Urothelium cell line (cell line): ENCODE data around the gene COL2A1.

ENCODE experiments used
- DNase-seq: peaks from one replicate; pipeline ENCODE4 v3.0.0; 2011; ENCODE audit warnings: low spot score, mixed read lengths
- FAIRE-seq: peaks from 2 replicates; lab custom pipeline; 2011; peaks lifted over from hg19 to GRCh38; lab: Jason Lieb, UNC

Gene COL2A1

DNA sequence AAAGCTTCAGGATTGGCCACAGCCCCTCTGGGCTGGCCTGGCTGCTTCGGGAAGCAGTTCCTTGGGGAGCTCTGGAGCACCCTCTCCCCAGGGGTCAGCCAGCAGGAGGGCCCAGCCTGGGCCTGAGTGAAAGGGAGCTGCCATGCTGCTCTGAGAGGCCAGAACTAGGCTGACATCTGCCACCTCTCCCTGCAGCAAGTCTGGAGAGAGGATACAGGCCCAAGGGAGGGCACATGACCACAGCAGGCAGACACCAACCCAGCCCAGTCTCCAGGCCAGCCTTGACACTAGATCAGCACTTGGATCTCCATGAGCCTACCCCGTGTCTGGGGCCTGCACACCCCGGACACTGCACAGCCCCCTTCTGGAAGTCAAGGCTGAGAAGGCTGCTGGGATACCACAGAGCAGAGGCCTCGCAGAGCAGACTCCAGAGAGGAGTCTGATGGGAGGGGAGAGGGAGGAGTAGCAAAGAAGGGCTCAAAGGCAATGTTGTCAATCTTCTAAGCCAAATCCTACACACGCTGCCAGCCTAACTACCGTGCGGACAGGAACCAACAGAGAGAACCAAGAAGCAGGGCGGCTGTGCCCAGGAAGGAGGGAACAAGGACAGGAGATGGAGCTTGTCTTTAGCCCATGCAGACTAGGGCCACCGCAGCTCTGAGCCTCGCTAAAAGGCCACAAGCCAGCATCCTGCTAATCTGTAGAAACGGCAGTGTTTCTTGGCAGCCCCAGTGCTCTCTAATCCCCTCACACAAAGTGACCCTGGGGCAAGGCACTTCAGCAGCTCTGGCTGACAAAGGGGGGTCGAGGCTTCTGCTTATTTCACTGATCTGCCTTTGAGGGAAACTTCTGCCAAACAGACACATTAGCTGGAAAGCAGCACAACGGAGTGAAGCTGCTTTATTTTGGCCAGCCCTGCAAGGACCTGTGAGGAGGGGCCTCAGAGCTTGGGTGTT lies 12.9 kb downstream of the COL2A1 start:
- no peak for DNase-seq
- no peak for FAIRE-seq

GRCh38 chr12:47990351-47991105 lies 13.7 kb downstream of the COL2A1 start:
- FAIRE-seq = no peak

DNA sequence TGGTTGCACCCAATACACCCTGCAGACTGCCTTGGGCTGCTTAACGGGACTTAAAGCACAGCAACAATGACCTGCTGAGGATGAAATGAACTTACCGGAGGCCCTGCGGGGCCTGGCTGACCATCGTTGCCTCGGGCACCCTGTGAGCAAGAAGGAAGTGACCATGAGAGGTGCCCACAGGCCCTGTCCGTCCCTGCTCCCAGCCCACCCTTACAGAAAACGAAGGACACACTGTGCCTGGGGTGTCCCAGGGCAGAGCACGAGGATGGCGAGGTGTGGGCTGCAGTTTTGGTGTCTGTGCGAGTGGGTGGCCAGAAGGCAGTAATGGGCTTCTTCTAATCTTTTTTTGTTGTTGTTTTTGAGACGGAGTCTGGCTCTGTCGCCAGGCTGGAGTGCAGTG lies 14.6 kb downstream of the COL2A1 start:
- no peak for DNase-seq
- FAIRE-seq = no peak

More at GRCh38 chr12:47990351-47991105, 13.7 kb downstream of the COL2A1 start:
- DNase-seq = no peak

- no peak for DNase-seq
- FAIRE-seq = no peak
Observed at GRCh38 chr12:47989023-47989417, 15.3 kb downstream of the COL2A1 start.

- DNase-seq (peak; percentile 68), FAIRE-seq (no peak)
Observed at GRCh38 chr12:47988073-47989022, 15.9 kb downstream of the COL2A1 start.

GRCh38 chr12:47987411-47988072 lies 16.7 kb downstream of the COL2A1 start:
- DNase-seq (no peak), FAIRE-seq (no peak)

- no peak for FAIRE-seq
- DNase-seq = no peak
Observed at GRCh38 chr12:47986832-47987231, 17.4 kb downstream of the COL2A1 start.

DNA sequence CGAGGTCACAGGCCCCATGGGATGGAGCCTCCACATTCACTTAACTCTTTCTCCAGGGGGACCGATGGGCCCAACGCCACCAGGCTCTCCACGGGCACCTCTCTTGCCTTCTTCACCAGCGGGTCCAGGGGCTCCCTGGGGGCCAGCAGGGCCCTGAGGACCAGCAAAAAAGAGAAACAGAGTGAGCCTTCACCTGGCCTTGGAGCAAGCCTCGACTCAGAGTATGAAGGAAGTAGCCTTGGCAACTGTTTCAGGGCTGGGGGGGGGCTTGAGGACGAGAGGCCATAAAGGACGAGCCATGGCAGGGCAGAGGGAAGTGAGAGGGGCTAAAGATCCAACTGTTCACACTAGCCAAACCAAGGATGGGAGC lies 18.0 kb downstream of the COL2A1 start:
- no peak for DNase-seq
- no peak for FAIRE-seq

- FAIRE-seq = no peak
- no peak for DNase-seq
Observed at GRCh38 chr12:47985596-47986290, 18.5 kb downstream of the COL2A1 start.

DNA sequence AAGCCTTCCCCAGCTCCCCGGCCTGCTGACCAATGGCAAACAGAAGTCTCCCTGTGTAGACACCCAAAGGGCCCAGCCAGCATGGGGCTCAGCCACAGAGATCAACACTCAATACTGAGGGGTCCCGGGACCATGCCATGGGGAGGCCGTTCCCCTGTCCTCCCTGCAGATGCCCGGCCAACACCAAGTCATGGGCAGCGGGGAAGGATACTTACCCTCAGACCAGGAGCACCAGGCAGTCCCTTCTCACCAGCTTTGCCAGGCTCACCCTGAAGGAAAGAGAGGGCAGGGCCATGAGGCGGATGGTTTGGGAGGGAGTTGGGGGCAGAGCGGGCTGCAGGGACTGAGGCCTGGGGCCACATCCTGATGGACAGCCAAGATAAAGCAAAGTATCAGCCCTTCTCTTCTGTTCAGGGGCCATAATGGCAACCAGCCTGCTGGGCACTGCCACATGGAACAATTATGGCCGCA lies 19.9 kb downstream of the COL2A1 start:
- FAIRE-seq (no peak), DNase-seq (no peak)

DNA sequence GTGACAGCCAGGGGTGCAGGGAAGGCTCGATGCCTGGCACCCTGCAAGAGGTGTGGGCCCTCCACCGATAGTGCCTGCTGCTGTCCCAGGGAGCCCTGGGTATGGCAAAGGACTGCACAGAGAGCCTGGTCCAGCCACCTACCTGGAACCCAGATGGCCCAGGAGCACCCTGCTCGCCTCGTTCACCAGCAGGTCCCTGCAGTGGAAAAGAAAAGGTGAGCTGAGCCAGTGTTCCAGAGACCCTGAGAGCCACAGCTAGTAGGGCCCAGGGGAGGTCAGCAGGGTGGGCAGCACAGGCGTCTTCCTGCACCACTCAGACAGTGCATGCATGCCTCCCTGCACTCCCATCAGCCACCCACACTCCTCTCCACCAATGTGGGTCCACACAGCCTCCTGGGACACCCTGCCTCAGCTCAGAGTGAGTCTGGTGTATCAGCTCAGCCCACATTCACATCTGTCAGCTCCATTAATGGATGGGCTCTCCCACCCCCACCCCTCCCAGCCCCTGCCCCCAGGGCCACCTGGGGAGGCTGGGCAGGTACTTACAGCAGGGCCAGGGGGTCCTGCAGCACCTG lies 20.6 kb downstream of the COL2A1 start:
- FAIRE-seq = no peak
- DNase-seq = no peak

DNA sequence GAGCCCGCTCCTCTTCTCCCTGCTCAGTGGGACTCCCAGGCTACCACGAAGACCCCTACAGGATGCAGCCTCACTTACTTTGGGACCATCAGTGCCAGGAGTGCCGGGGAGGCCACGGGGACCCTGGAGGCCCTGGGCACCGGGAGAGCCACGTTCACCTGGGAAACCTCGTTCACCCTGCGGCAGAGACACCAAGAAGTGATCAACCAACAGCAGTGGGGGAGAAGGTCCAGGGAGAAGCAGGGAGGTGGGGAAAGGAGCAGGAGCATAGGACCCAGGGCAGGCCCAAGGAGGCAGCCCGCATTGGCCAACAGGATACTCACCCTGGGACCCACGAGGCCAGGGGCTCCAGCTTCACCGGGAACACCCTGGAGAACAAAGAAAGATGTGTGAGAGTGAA lies 21.5 kb downstream of the COL2A1 start:
- DNase-seq (no peak), FAIRE-seq (no peak)

GRCh38 chr12:47982311-47982710 lies 22.0 kb downstream of the COL2A1 start:
- DNase-seq (no peak), FAIRE-seq (no peak)

- DNase-seq (no peak), FAIRE-seq (no peak)
Observed at GRCh38 chr12:47981496-47982260, 22.6 kb downstream of the COL2A1 start.

DNA sequence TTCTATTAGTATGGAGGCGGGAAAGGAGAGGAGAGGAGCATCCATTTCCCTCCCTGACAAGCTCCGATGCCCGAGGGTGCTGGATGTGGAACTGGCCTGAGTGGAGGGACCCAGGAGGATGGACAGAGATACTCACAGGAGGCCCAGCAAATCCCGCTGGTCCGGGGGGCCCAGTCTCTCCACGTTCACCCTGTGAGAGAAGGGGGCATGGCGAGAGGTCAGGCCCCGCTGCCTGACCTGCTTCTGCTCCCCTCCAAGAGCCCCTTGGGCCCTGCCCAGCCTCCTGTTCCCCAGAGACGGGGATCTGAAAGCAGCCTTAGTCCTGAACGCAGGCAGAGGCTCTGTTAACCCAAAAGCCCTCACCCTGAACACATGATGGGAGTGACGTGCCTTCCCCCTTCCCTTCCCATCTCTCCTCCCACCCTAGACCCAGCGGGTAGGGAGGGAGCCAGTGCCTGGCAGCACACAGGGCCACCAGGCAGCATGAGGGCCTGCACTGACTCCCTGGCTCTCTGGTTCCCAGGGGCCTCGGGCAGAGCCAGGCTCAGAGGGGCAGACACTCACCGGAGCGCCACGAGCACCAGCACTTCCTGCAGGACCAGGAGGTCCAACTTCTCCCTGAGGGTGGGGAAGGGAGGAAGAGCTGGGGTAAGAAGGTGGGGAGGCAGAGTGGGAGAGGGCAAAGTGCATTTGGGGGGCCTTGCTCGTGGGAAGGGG lies 23.3 kb downstream of the COL2A1 start:
- DNase-seq = no peak
- no peak for FAIRE-seq

DNA sequence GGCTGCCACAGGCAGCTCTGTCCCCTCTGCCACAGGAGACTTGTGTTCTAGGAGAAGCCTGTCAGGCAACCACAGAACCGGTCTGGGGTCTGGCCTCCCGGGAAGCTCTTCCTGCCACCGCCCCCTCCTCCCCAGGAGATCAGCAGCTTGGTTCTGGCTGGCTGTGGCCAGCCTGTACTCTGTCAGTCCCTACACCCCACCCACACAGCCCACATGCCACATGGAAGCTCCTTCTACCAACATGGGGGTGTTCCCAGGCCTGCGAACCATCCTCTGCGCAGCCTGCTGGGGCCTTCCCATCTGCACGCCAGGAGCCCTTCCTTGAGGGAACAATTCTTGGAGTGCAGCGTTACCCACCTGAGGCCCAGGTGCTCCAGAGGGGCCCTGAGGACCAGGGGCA lies 24.1 kb downstream of the COL2A1 start:
- FAIRE-seq (no peak), DNase-seq (no peak)

DNA sequence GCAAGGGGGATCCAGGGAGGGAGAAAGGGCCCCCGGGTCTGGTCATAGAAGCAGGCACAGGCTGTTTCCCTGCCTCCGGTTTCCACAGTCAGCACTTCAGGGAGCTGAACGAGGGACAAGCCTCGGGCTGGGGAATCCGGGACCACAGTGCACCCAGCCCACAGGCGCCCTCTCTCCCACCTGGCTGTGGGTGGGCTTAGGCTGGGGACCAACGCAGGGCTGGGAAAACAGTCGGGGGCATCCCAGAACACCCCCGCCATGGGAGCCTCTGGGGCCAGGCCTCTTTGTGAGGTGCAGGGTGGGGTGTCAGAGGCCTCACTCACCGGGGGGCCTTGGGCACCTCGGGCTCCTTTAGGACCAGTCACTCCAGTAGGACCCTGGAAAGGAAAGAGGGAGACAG lies 24.6 kb downstream of the COL2A1 start:
- DNase-seq = no peak

DNA sequence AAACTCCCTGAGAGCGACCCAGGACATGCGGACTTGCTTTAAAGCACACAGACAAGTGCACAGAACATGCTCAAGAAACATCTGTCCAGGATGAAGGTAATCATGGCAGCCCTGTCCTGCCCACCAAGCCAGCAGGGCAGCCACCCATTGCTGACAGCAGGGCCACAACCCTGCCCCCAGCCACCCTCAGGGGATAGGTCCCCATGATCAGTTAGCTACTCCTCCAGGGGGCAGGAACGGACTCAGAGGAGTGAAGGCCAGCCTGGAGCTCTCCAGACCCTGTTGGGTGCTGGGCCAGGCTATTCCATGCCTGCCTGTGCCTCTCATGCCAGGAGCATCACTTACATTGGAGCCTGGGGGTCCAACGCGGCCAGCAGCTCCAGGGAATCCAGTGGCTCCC lies 25.1 kb downstream of the COL2A1 start:
- FAIRE-seq (no peak), DNase-seq (no peak)

More for the DNA sequence above, 24.6 kb downstream of the COL2A1 start:
- no peak for FAIRE-seq
